Right lobe of liver (tissue), 6 donors: ENCODE measurements around the gene COLEC11. TPM values are rescaled to one million over a fixed set of nuclear protein-coding genes. Genes with fewer than 3 reads are reported as not detected.
A peak's percentile ranks its signal among the peaks of the same experiment; 100 is the strongest.

Experiments
- ATAC-seq, 4 donors: fragments of 200-7000 bp; cut with Tn5 transposase; one replicate each; pipeline ENCODE4 v1.9.1; 2020; ENCODE audit warnings: mild to moderate bottlenecking in 4 of 4, moderate library complexity in 4 of 4
- DNase-seq, 3 donors: peaks; one replicate each; pipeline ENCODE4 v3.0.0-alpha.2; 2020
- H3K27ac ChIP-seq, 3 donors: fragments of 200-600 bp; one replicate each; pipeline ENCODE4 v1.8.0; 2022
- H3K27me3 ChIP-seq, 2 donors: fragments of 200-600 bp; one replicate each; pipeline ENCODE4 v1.8.0; 2022
- H3K36me3 ChIP-seq, 4 donors: fragments of 200-600 bp; sonication (generic) in 1 of 4; one replicate each; pipeline versions ENCODE4 v1.5.1 to v1.8.0; 2017 to 2022; ENCODE audit warnings: control low read depth in 1 of 4
- H3K4me1 ChIP-seq, 4 donors: fragments of 200-600 bp; sonication (generic) in 1 of 4; one replicate each; pipeline versions ENCODE4 v1.5.1 to v1.8.0; 2017 to 2022; ENCODE audit warnings: control low read depth in 1 of 4
- H3K4me3 ChIP-seq, 3 donors: fragments of 200-600 bp; one replicate each; pipeline ENCODE4 v1.8.0; 2022
- H3K9me3 ChIP-seq, 4 donors: fragments of 200-600 bp; sonication (generic) in 1 of 4; one replicate each; pipeline versions ENCODE4 v1.5.1 to v1.8.0; 2017 to 2022; ENCODE audit warnings: control low read depth in 1 of 4
- POLR2A ChIP-seq: fragments of 450-650 bp; IDR thresholded peaks from one replicate; pipeline ENCODE4 v1.6.1; 2017; ENCODE audit warnings: antibody characterized with exemption, mild to moderate bottlenecking
- WGBS: methylation state at CpG from one replicate; pipeline ENCODE4 v1.1.6; 2018; ENCODE audit warnings: low coverage, low lambda C conversion rate; ENCODE audit not compliant: insufficient coverage; ENCODE audit errors: missing lambda C conversion rate; 5-methylcytosine and 5-hydroxymethylcytosine counted together
- intact Hi-C, 2 donors: fragments of 100-400 bp; cut with DNase I; formaldehyde crosslinking; loops; one replicate each; pipeline versions ENCODE4 v1.11.2 to v1.14.1; 2022
- total RNA-seq, 6 experiments: library from RNA; depleted of rRNA in 2 of 6; stranded (reverse); fragments of >200 nt in 2 of 6; fragmentation: NEBNext Ultra II Directional in 3 of 6; extraction: Animal tissue kit (Norgen Biotek cat#: 25700) in 3 of 6; gene quantifications; one replicate each; pipeline versions ENCODE4 v1.1.0 to v1.2.4, GENCODE V29; 2016 to 2023
- TF ChIP-seq, protein P1 (sequence below), 4 donors: fragments of 200-600 bp in 3 of 4; fragments of 450-650 bp in 1 of 4; IDR thresholded peaks; one replicate each; pipeline versions ENCODE4 v1.5.1 to v1.8.0; 2016 to 2022; ENCODE audit warnings: antibody characterized with exemption in 4 of 4, mild to moderate bottlenecking in 2 of 4
- donor health status: DM: no; HTN: yes; CAD: no.
- donor health status: DM: no; HTN: no; CAD: no.
- donor health status: DM: no; HTN: no; CAD: no.
- donor health status: DM: no; HTN: yes; CAD: no.
- donor health status: DM: no; HTN: yes; CAD: no.

Gene COLEC11
- total RNA-seq, 6 experiments from 2014 or later, result 25.2 to 58.6 (median 41.1) TPM

DNA sequence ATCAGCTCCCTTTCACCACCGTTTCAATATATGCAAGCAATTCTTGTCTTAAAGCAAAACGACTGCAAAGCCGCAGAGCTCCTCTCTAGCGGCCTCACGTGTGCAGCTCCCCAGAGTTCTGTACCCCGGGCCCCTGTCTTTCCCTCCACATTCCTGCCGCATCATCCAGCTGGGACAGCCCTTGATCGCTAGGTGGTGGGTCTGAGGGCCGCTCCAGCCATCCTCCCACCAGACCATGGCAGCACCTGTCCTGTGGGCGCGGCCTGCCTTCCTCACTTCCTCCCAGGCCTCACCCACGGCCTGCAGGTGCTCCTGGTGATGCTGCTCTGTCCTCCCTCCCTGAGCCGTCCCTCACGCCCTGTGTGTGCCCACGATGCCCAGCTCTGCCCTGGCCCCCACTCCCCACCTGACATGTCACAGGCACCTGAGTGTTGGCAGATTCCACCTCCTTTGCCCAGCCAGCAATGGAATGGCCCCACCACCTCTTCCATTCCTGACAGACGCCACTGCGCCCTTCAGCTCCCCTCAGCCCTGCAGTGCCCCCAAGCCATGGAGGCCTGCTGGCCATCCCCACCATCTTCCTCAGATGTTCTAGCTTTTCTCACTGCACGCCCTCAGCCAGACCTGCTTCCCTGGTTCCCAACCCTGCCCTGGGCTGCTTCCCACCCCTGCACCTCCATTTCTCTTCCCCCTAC lies 47.8 kb downstream of the COLEC11 start:
- ATAC-seq, result no peak
- no peak for TF ChIP-seq POLR2A
- TF ChIP-seq, protein P1, sequence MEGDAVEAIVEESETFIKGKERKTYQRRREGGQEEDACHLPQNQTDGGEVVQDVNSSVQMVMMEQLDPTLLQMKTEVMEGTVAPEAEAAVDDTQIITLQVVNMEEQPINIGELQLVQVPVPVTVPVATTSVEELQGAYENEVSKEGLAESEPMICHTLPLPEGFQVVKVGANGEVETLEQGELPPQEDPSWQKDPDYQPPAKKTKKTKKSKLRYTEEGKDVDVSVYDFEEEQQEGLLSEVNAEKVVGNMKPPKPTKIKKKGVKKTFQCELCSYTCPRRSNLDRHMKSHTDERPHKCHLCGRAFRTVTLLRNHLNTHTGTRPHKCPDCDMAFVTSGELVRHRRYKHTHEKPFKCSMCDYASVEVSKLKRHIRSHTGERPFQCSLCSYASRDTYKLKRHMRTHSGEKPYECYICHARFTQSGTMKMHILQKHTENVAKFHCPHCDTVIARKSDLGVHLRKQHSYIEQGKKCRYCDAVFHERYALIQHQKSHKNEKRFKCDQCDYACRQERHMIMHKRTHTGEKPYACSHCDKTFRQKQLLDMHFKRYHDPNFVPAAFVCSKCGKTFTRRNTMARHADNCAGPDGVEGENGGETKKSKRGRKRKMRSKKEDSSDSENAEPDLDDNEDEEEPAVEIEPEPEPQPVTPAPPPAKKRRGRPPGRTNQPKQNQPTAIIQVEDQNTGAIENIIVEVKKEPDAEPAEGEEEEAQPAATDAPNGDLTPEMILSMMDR (IDR thresholded peaks at IDR 0.05), result no peak
- Histone ChIP-seq H3K4me1 (no peaks in the 10 kb centered on the region), H3K9me3 (no peaks in the 10 kb centered on the region), H3K27me3 (no peaks in the 10 kb centered on the region), H3K4me3 (no peak overlapping the region), H3K36me3 (no peaks in the 10 kb centered on the region), H3K27ac (no peak overlapping the region)
- intact Hi-C loops, result loop anchor here in 1 of 2 donors (10.0 kb wide), 1 partner anchor 48 kb away; the partner anchor contains the start of gene COLEC11
- peak in 1 of 3 donors; percentile 37 for DNase-seq
- 79% methylated on average over 13 of the region's 18 CpGs for WGBS

DNA sequence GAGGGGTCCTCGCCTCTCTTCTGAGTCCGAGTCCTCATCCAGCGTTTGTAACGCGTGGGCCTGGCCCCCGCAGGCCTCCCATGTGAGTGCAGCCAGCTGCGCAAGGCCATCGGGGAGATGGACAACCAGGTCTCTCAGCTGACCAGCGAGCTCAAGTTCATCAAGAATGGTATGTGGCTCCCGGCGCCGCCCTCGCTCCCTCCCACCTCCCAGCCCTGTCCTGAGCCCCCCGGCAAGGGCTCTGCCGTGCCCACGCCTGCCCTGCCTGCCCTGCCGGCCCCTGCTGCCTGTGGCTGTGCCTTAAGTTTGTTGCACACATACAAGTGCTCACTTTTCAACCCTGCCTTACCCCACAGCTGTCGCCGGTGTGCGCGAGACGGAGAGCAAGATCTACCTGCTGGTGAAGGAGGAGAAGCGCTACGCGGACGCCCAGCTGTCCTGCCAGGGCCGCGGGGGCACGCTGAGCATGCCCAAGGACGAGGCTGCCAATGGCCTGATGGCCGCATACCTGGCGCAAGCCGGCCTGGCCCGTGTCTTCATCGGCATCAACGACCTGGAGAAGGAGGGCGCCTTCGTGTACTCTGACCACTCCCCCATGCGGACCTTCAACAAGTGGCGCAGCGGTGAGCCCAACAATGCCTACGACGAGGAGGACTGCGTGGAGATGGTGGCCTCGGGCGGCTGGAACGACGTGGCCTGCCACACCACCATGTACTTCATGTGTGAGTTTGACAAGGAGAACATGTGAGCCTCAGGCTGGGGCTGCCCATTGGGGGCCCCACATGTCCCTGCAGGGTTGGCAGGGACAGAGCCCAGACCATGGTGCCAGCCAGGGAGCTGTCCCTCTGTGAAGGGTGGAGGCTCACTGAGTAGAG lies 48.7 kb downstream of the COLEC11 start:
- DNase-seq, result peak in 1 of 3 donors; percentile 39
- intact Hi-C loops, result loop anchor here in 1 of 2 donors (10.0 kb wide), 1 partner anchor 49 kb away; the partner anchor contains the start of gene COLEC11
- Histone ChIP-seq H3K4me3 (no peak overlapping the region), H3K27ac (no peak overlapping the region), H3K27me3 (no peaks in the 10 kb centered on the region), H3K36me3 (no peaks in the 10 kb centered on the region), H3K4me1 (no peaks in the 10 kb centered on the region), H3K9me3 (no peaks in the 10 kb centered on the region)
- no peak for TF ChIP-seq POLR2A
- TF ChIP-seq, protein P1 (IDR thresholded peaks at IDR 0.05), result no peak
- no peak for ATAC-seq
- 79% methylated on average over 15 of the region's 48 CpGs for WGBS

DNA sequence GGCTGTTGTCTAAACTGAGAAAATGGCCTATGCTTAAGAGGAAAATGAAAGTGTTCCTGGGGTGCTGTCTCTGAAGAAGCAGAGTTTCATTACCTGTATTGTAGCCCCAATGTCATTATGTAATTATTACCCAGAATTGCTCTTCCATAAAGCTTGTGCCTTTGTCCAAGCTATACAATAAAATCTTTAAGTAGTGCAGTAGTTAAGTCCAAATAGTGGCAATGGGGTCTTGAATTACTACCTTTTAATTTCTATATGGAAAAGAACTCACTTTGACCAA lies 49.3 kb downstream of the COLEC11 start:
- intact Hi-C loops, result loop anchor here in 1 of 2 donors (10.0 kb wide), 1 partner anchor 49 kb away; the partner anchor contains the start of gene COLEC11
- ATAC-seq, result no peak

DNA sequence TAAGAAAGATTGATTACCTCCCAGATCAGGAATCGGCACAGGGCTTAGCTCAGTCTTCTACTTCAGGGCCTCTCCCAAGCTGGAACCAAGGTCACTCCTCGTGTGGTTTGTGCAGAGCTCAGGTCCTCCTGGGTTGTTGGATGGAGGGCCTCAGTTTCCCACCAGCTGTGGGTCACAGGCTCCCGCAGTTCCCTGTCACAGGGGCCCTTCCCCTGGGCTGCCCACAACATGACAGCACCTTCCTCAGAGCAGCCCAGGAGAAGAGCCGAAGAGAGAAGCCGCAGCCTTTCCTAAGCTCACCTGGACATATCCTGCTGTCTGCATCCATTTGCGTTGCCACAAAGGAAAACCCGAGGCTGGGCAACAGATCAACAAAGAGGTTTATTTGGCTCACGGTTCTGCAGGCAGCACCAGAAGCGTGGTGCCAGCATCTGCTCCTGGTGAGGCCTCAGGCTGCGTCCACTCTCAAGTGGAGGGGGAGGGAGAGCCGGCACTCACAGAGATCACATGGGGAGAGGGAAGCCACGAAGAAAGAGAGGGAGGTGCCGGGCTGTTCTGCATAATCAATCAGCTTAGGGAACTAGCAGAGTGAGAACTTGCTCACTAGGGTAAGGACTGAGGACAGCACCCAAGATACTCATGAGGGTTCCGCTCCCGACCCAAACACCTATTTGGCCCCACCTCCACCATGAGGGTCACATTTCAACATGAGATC lies 50.1 kb downstream of the COLEC11 start:
- no peaks in the 10 kb centered on the region for H3K9me3 ChIP-seq
- intact Hi-C loops, result loop anchor here in 1 of 2 donors (10.0 kb wide), 1 partner anchor 50 kb away; the partner anchor contains the start of gene COLEC11
- DNase-seq (peak in 1 of 3 donors; percentile 28), ATAC-seq (no peak)
- 65% methylated on average over 10 of the region's 15 CpGs for WGBS
- no peaks in the 10 kb centered on the region for H3K4me1 ChIP-seq
- no peak overlapping the region for H3K27ac ChIP-seq
- TF ChIP-seq, protein P1 (IDR thresholded peaks at IDR 0.05), result no peak
- no peak for TF ChIP-seq POLR2A
- H3K36me3 ChIP-seq, result no peaks in the 10 kb centered on the region
- no peak overlapping the region for H3K4me3 ChIP-seq
- no peaks in the 10 kb centered on the region for H3K27me3 ChIP-seq

More for the DNA sequence above, 49.3 kb downstream of the COLEC11 start:
- DNase-seq, result no peak
- no peak overlapping the region for H3K27ac ChIP-seq
- TF ChIP-seq, protein P1 (IDR thresholded peaks at IDR 0.05), result no peak
- TF ChIP-seq POLR2A, result no peak
- H3K4me3 ChIP-seq, result no peak overlapping the region
- no peaks in the 10 kb centered on the region for H3K4me1 ChIP-seq
- no peaks in the 10 kb centered on the region for H3K27me3 ChIP-seq
- no peaks in the 10 kb centered on the region for H3K9me3 ChIP-seq
- H3K36me3 ChIP-seq, result no peaks in the 10 kb centered on the region
